Measurements from ENCODE around the gene PAPOLA. TPM values are rescaled to one million over a fixed set of nuclear protein-coding genes. Genes with fewer than 3 reads are reported as not detected.

PAPOLA gene
- total and polyA plus RNA-seq, 2 experiments from 2014 or later = 198 to 237 TPM

DNA sequence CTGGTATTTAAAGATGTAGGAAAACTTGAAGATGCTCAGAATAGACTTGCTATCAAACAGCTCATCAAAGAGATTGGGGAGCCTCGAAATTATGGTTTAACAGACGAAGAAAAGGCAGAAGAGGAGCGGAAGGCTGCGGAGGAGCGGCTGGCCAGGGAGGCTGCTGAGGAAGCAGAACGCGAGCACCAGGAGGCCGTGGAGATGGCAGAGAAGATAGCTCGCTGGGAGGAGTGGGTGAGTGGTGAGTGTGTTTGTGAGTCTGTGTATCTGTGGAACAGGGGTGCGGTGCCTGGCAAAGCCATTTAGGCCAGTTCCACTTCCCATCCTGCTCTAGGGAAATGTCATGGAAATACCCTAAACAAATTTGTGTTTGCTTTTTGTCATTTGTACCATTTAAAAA lies 19.2 kb upstream of the PAPOLA start:
- H3F3A ChIP-seq (replicated peaks; ENCODE audit: low read depth) = no peaks in the 10 kb centered on the region
- no peaks in the 10 kb centered on the region for H3K36me3 ChIP-seq (ENCODE audit: insufficient read depth)
- no peaks in the 10 kb centered on the region for H3K27me3 ChIP-seq (ENCODE audit: insufficient read depth)
- H3K4me3 ChIP-seq = no peak overlapping the region
- H3K79me2 ChIP-seq (replicated peaks; ENCODE audit: insufficient read depth) = no peaks in the 10 kb centered on the region
- DNase-seq (ENCODE audit: low spot score) (no peak), ATAC-seq (no peak)
- no peak overlapping the region for H2AFZ ChIP-seq
- no peaks in the 10 kb centered on the region for H3K4me1 ChIP-seq (ENCODE audit: insufficient read depth)
- no peak overlapping the region for H3K27ac ChIP-seq (ENCODE audit: low read depth)
- no peak overlapping the region for H3K4me3 Mint-ChIP-seq
- TF ChIP-seq ETS1 (IDR thresholded peaks at IDR 0.05) (no peak), EZH2 (IDR thresholded peaks at IDR 0.05; ENCODE audit: low read depth, unreplicated experiment) (no peak), ZNF331 (CRISPR knock-in tag; IDR thresholded peaks at IDR 0.05; ENCODE audit: low read depth) (no peak), ZNF462 (CRISPR knock-in tag; IDR thresholded peaks at IDR 0.05) (no peak), CREB1 (CRISPR knock-in tag; IDR thresholded peaks at IDR 0.05; ENCODE audit: low read depth) (no peak), EZH2phosphoT487 (IDR thresholded peaks at IDR 0.05; ENCODE audit: unreplicated experiment) (no peak), NANOG (IDR thresholded peaks at IDR 0.05; ENCODE audit: borderline replicate concordance) (no peak), STAT1 (IDR thresholded peaks at IDR 0.05; ENCODE audit: unreplicated experiment) (no peak), ZNF114 (CRISPR knock-in tag; IDR thresholded peaks at IDR 0.05) (no peak), POLR2AphosphoS5 (IDR thresholded peaks at IDR 0.05; ENCODE audit: low read depth) (no peak), JUNB (IDR thresholded peaks at IDR 0.05; ENCODE audit: unreplicated experiment) (no peak)
- TF ChIP-seq, protein P1, sequence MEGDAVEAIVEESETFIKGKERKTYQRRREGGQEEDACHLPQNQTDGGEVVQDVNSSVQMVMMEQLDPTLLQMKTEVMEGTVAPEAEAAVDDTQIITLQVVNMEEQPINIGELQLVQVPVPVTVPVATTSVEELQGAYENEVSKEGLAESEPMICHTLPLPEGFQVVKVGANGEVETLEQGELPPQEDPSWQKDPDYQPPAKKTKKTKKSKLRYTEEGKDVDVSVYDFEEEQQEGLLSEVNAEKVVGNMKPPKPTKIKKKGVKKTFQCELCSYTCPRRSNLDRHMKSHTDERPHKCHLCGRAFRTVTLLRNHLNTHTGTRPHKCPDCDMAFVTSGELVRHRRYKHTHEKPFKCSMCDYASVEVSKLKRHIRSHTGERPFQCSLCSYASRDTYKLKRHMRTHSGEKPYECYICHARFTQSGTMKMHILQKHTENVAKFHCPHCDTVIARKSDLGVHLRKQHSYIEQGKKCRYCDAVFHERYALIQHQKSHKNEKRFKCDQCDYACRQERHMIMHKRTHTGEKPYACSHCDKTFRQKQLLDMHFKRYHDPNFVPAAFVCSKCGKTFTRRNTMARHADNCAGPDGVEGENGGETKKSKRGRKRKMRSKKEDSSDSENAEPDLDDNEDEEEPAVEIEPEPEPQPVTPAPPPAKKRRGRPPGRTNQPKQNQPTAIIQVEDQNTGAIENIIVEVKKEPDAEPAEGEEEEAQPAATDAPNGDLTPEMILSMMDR (conservative IDR thresholded peaks at IDR 0.05; ENCODE audit: low read depth in 2 of 2) = no peak
- TF ChIP-seq, protein P2, sequence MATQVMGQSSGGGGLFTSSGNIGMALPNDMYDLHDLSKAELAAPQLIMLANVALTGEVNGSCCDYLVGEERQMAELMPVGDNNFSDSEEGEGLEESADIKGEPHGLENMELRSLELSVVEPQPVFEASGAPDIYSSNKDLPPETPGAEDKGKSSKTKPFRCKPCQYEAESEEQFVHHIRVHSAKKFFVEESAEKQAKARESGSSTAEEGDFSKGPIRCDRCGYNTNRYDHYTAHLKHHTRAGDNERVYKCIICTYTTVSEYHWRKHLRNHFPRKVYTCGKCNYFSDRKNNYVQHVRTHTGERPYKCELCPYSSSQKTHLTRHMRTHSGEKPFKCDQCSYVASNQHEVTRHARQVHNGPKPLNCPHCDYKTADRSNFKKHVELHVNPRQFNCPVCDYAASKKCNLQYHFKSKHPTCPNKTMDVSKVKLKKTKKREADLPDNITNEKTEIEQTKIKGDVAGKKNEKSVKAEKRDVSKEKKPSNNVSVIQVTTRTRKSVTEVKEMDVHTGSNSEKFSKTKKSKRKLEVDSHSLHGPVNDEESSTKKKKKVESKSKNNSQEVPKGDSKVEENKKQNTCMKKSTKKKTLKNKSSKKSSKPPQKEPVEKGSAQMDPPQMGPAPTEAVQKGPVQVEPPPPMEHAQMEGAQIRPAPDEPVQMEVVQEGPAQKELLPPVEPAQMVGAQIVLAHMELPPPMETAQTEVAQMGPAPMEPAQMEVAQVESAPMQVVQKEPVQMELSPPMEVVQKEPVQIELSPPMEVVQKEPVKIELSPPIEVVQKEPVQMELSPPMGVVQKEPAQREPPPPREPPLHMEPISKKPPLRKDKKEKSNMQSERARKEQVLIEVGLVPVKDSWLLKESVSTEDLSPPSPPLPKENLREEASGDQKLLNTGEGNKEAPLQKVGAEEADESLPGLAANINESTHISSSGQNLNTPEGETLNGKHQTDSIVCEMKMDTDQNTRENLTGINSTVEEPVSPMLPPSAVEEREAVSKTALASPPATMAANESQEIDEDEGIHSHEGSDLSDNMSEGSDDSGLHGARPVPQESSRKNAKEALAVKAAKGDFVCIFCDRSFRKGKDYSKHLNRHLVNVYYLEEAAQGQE (IDR thresholded peaks at IDR 0.05; ENCODE audit: unreplicated experiment) = no peak
- H4K20me1 ChIP-seq (replicated peaks; ENCODE audit: insufficient read depth) = no peaks in the 10 kb centered on the region
- no peaks in the 10 kb centered on the region; the same call in 2 of the 3 replicates for H3K9me3 Mint-ChIP-seq
- no peaks in the 10 kb centered on the region for H3K9me2 ChIP-seq (ENCODE audit: insufficient read depth)
- H3K27me3 Mint-ChIP-seq (ENCODE audit: insufficient read depth, low read depth, poor library complexity) = peaks cover 2% of the 10 kb centered on the region
- no peaks in the 10 kb centered on the region for H3K36me3 Mint-ChIP-seq (ENCODE audit: low read depth)
- no peak overlapping the region for H3K4me2 ChIP-seq
- no peak overlapping the region for H3K27ac Mint-ChIP-seq
- no peaks in the 10 kb centered on the region for H3K4me1 Mint-ChIP-seq

Measured in GM23338 (cell line).